Lower lobe of right lung (tissue), 2 donors: Measurements from ENCODE around the gene DPY19L1. TPM values are rescaled to one million over a fixed set of nuclear protein-coding genes. Genes with fewer than 3 reads are reported as not detected.
"Not testable (repeated sequence)": the region's sequence is repeated elsewhere in the genome, so short reads cannot be mapped to it uniquely, and the experiment has no call there.

Source experiments
- ATAC-seq, 2 donors: fragments of 200-7000 bp; cut with Tn5 transposase; one replicate each; pipeline ENCODE4 v1.9.1; 2020 to 2022; ENCODE audit warnings: mild to moderate bottlenecking in 2 of 2, moderate library complexity in 2 of 2
- DNase-seq: peaks from one replicate; pipeline ENCODE4 v3.0.0-alpha.2; 2020
- H3K27ac ChIP-seq: fragments of 200-600 bp; one replicate; pipeline ENCODE4 v1.8.0; 2022
- H3K27me3 ChIP-seq: fragments of 200-600 bp; one replicate; pipeline ENCODE4 v1.8.0; 2022; ENCODE audit warnings: low read depth
- H3K36me3 ChIP-seq: fragments of 200-600 bp; one replicate; pipeline ENCODE4 v1.8.0; 2022; ENCODE audit warnings: mild to moderate bottlenecking
- H3K4me1 ChIP-seq: fragments of 200-600 bp; one replicate; pipeline ENCODE4 v1.8.0; 2022
- H3K4me3 ChIP-seq: fragments of 200-600 bp; one replicate; pipeline ENCODE4 v1.8.0; 2022; ENCODE audit warnings: mild to moderate bottlenecking
- H3K9me3 ChIP-seq: fragments of 200-600 bp; one replicate; pipeline ENCODE4 v1.8.0; 2022
- intact Hi-C: fragments of 100-400 bp; cut with DNase I; formaldehyde crosslinking; loops from one replicate; pipeline ENCODE4 v1.11.0; 2022
- total RNA-seq: library from RNA; stranded (reverse); fragmentation: NEBNext Ultra II Directional; extraction: Animal tissue kit (Norgen Biotek cat#: 25700); gene quantifications from one replicate; pipeline ENCODE4 v1.2.1, GENCODE V29; 2021
- TF ChIP-seq, protein P1 (sequence below): fragments of 200-600 bp; IDR thresholded peaks from one replicate; pipeline ENCODE4 v1.8.0; 2022; ENCODE audit warnings: antibody characterized with exemption, mild to moderate bottlenecking
- donor health status: DM: no; HTN: yes; CAD: no; lungs with severe emphysema.

Gene DPY19L1
- total RNA-seq, 1 donor from 2014 or later, result 38.4 TPM

DNA sequence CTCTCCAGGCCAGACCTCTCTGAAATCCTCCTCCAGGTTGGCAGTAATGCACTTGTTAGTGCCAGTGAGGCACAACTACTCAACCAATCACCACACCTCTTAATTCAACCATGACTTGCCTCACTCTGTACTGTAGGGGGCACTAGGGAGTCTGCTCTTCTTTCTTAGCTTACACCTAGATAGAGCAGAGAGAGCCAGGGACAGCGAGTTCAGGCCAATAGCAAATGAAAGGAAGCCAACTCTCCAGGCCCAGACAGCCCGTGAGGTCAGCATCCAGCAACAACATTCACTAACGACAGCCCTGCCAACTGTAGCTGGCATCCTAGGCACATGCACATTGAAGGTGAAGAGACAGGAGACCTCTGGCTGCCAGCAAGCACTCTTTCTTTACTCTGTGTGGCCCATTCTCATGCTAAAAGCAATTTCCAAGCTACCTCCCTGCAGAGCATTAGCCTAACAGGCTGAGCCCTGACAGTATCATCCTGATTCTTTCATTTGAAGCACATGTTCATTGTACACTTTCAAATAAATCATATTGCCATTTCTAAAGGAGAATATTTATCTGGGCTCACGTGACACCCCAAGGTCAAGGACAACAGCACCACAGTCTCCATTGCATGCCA is 136.3 kb downstream of the DPY19L1 start:
- no peaks in the 10 kb centered on the region for H3K9me3 ChIP-seq
- DNase-seq (no peak), ATAC-seq (no peak)
- H3K27me3 ChIP-seq, result no peaks in the 10 kb centered on the region
- no peak overlapping the region for H3K27ac ChIP-seq
- TF ChIP-seq, protein P1, sequence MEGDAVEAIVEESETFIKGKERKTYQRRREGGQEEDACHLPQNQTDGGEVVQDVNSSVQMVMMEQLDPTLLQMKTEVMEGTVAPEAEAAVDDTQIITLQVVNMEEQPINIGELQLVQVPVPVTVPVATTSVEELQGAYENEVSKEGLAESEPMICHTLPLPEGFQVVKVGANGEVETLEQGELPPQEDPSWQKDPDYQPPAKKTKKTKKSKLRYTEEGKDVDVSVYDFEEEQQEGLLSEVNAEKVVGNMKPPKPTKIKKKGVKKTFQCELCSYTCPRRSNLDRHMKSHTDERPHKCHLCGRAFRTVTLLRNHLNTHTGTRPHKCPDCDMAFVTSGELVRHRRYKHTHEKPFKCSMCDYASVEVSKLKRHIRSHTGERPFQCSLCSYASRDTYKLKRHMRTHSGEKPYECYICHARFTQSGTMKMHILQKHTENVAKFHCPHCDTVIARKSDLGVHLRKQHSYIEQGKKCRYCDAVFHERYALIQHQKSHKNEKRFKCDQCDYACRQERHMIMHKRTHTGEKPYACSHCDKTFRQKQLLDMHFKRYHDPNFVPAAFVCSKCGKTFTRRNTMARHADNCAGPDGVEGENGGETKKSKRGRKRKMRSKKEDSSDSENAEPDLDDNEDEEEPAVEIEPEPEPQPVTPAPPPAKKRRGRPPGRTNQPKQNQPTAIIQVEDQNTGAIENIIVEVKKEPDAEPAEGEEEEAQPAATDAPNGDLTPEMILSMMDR, result no peak
- intact Hi-C loops, result no loop called here
- no peaks in the 10 kb centered on the region for H3K4me1 ChIP-seq
- H3K4me3 ChIP-seq, result no peak overlapping the region
- H3K36me3 ChIP-seq, result no peaks in the 10 kb centered on the region

DNA sequence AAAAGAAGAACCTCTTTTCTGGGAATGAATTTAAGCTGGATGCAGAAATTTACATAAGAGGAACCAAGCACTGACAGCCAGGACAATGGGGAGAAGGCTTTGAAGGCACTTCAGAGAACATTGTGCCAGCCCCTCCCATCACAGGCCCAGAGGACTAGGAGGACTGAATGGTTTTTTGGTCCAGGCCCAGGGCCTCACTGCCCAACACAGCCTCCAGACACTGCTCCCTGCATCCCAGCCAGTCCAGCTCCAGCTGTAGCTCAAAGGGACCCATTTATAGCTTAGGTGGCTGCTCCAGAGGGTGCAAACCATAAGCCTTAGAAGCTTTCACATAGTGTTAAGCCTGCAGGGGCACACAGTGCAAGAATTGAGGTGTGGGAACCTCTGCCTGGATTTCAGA is 142.1 kb downstream of the DPY19L1 start:
- H3K9me3 ChIP-seq, result peaks cover 9% of the 10 kb centered on the region
- no peak overlapping the region for H3K4me3 ChIP-seq
- no peak for DNase-seq
- no peak overlapping the region for H3K27ac ChIP-seq
- TF ChIP-seq, protein P1, result no peak
- no peaks in the 10 kb centered on the region for H3K36me3 ChIP-seq
- H3K27me3 ChIP-seq, result no peaks in the 10 kb centered on the region
- intact Hi-C loops, result no loop called here
- no peaks in the 10 kb centered on the region for H3K4me1 ChIP-seq
- no peak for ATAC-seq

DNA sequence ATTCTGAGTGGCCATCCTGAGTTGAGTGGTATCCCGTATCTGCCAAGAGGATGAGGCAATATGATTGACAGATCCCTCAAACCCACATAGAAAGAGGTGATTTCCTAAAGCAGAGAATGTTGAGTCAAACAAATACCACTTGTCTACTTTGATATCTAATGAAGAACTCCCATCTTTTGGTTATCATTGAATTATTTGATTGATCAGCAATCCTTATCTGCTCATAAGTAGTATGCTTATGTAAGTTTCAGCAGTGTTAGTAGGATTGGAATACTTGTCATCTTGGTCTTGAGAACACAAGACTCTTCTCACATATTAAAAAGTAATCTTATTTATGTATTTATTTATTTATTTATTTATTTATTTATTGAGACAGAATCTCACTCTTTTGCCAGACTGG is 147.3 kb downstream of the DPY19L1 start:
- intact Hi-C loops, result no loop called here
- ATAC-seq, result no peak

DNA sequence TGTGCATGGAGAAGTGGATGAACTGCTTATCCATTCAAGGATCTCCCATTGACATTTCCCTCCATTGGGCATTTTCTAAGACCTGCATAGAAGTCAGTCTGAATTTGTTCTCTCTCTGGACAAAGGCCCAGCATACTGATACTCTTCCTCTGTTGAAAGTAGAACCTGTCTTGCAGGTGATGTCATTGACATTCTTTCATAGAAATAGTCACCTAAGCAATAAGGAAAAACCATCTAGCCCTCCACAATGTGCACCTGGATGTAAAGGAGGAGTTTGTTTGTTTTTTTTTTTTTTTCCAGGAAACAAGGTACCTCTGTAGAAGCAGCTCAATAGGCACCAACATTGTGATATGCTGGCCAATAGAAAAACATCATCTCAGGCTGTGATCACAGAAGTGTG is 150.4 kb downstream of the DPY19L1 start:
- H3K27ac ChIP-seq, result no peak overlapping the region
- intact Hi-C loops, result no loop called here
- H3K27me3 ChIP-seq, result no peaks in the 10 kb centered on the region
- H3K9me3 ChIP-seq, result peaks cover 18% of the 10 kb centered on the region
- H3K4me3 ChIP-seq, result no peak overlapping the region
- no peaks in the 10 kb centered on the region for H3K4me1 ChIP-seq
- ATAC-seq, result no peak
- no peak for DNase-seq
- no peaks in the 10 kb centered on the region for H3K36me3 ChIP-seq
- TF ChIP-seq, protein P1, result no peak

More for the DNA sequence above, 147.3 kb downstream of the DPY19L1 start:
- Histone ChIP-seq H3K4me3 (no peak overlapping the region), H3K27me3 (no peaks in the 10 kb centered on the region), H3K27ac (no peak overlapping the region), H3K36me3 (no peaks in the 10 kb centered on the region), H3K4me1 (no peaks in the 10 kb centered on the region), H3K9me3 (no peaks in the 10 kb centered on the region)
- TF ChIP-seq, protein P1, result no peak
- no peak for DNase-seq

DNA sequence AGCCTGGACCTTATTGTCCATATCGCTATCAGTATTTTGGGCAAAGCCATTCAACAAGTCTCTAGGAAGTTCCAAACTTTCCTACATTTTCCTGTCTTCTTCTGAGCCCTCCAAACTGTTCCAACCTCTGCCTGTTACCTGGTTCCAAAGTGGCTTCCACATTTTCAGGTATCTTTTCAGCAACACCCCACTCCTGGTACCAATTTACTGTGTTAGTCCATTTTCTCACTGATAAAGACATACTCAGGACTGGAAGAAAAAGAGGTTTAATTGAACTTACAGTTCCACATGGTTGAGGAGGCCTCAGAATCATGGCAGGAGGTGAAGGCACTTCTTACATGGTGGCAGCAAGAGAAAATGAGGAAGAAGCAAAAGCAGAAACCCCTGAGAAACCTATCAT is 153.4 kb downstream of the DPY19L1 start:
- H3K27ac ChIP-seq, ATAC-seq, intact Hi-C loops, H3K4me1 ChIP-seq, DNase-seq, H3K27me3 ChIP-seq, H3K4me3 ChIP-seq, H3K36me3 ChIP-seq: not testable (repeated sequence)
- peaks cover 18% of the 10 kb centered on the region for H3K9me3 ChIP-seq

DNA sequence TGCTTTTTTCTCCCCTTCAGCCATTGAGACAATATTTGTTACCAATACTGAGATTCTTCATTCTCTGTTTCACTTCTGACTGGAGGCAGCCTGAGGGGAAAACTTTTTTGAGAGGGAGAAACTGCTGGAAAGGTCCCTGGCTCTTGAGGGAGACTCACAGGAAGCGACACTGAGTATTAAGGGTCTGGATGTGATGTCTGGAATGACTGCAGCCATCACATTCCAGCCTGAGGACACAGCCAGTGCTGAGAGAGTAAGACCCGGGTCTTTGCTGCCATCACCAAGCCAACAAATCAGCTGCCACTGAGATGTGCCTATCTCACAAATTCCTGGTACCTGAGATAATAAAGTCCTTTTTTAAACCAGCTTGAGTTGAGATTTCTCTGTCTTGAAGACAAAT is 157.4 kb downstream of the DPY19L1 start:
- DNase-seq (no peak), ATAC-seq (no peak)
- intact Hi-C loops, result no loop called here
- Histone ChIP-seq H3K4me3 (no peak overlapping the region), H3K27me3 (no peaks in the 10 kb centered on the region), H3K9me3 (peaks cover 18% of the 10 kb centered on the region), H3K4me1 (no peaks in the 10 kb centered on the region), H3K27ac (no peak overlapping the region), H3K36me3 (no peaks in the 10 kb centered on the region)
- TF ChIP-seq, protein P1, result no peak

DNA sequence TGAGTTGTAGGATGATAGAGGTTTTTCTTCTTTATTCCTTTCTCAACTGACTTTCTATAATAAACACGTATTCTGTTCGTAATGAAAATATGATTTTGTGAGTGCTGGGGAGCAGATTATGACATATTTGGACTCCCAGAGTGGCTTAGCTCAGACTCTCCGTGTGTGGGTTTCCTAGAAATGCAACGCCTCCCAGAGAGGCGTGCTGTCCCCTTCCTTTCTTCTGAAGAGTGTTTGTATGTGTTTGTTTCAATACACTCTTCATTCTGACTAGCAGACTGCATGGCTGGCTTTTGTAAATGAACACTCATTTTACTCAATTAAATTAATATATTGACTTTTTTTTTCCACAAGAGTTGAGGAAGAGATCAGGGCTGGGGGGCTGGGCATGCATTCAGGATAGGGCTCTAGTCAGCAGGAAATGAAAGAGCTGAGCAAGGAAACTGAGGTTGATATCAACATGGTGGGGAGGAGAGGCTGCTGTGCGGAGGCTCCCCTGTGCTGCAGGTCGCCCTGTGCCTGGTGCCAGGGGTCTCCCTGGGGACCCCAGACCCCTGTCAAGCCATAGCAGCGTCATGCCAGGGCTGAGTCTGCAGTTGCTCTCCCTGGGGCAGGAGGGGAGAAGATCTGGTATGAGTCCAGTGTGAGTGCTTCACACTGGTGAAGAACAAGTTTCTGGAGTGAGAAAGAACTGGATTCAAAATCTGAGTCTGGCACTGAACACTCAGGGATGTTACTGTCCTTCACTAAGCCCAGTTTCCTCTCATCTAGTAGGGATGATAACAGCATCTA is 158.1 kb downstream of the DPY19L1 start:
- peaks cover 12% of the 10 kb centered on the region for H3K9me3 ChIP-seq
- H3K36me3 ChIP-seq, ATAC-seq, H3K4me1 ChIP-seq, DNase-seq, intact Hi-C loops, H3K4me3 ChIP-seq, H3K27ac ChIP-seq, H3K27me3 ChIP-seq: not testable (repeated sequence)
